Colonic mucosa (tissue), 4 donors: Measurements from ENCODE around the gene TIMM23. TPM values are rescaled to one million over a fixed set of nuclear protein-coding genes. Genes with fewer than 3 reads are reported as not detected.

Experiments used
- DNase-seq: peaks from one replicate; pipeline ENCODE4 v3.0.0-alpha.2; 2020
- H3K27ac ChIP-seq: fragments of 200-600 bp; one replicate; pipeline ENCODE4 v1.8.0; 2021
- H3K27me3 ChIP-seq: fragments of 200-600 bp; one replicate; pipeline ENCODE4 v1.8.0; 2021
- H3K36me3 ChIP-seq: fragments of 200-600 bp; one replicate; pipeline ENCODE4 v1.8.0; 2021
- H3K4me1 ChIP-seq: fragments of 200-600 bp; one replicate; pipeline ENCODE4 v1.8.0; 2021; ENCODE audit warnings: mild to moderate bottlenecking
- H3K4me3 ChIP-seq: fragments of 200-600 bp; one replicate; pipeline ENCODE4 v1.8.0; 2021
- H3K9ac ChIP-seq, 2 donors: one replicate each; pipeline ENCODE4 v1.7.0; 2013; ENCODE audit warnings: control low read depth in 2 of 2, low read depth in 2 of 2, low read length in 2 of 2
- H3K9me3 ChIP-seq: fragments of 200-600 bp; one replicate; pipeline ENCODE4 v1.8.0; 2021
- CTCF ChIP-seq: fragments of 200-600 bp; IDR thresholded peaks from one replicate; pipeline ENCODE4 v1.8.0; 2022; ENCODE audit warnings: antibody characterized with exemption, mild to moderate bottlenecking
- intact Hi-C: fragments of 100-400 bp; cut with DNase I; formaldehyde crosslinking; loops from one replicate; pipeline ENCODE4 v1.14.1; 2022
- total RNA-seq, 2 donors: library from RNA; stranded (reverse); fragmentation: NEBNext Ultra II Directional in 1 of 2; extraction: Animal tissue kit (Norgen Biotek cat#: 25700) in 1 of 2; gene quantifications; one replicate each; pipeline ENCODE4 v1.2.1, GENCODE V29; 2021
- donor health status: healthy.
- donor health status: DM: no; HTN: no; CAD: no.
- donor health status: DM: no; HTN: no; CAD: no.

The TIMM23 gene
- total RNA-seq, 2 donors from 2014 or later, result 42.8 to 73.1 TPM

- Histone ChIP-seq H3K4me1 (no peaks in the 10 kb centered on the region), H3K4me3 (no peak overlapping the region), H3K27ac (no peak overlapping the region), H3K9ac (no peak overlapping the region), H3K36me3 (no peaks in the 10 kb centered on the region), H3K9me3 (no peaks in the 10 kb centered on the region), H3K27me3 (no peaks in the 10 kb centered on the region)
- no peak for TF ChIP-seq CTCF
- no peak for DNase-seq
- intact Hi-C loops, result no loop called here
Observed at GRCh38 chr10:46050941-46051623, 78.8 kb downstream of the TIMM23 start.

DNA sequence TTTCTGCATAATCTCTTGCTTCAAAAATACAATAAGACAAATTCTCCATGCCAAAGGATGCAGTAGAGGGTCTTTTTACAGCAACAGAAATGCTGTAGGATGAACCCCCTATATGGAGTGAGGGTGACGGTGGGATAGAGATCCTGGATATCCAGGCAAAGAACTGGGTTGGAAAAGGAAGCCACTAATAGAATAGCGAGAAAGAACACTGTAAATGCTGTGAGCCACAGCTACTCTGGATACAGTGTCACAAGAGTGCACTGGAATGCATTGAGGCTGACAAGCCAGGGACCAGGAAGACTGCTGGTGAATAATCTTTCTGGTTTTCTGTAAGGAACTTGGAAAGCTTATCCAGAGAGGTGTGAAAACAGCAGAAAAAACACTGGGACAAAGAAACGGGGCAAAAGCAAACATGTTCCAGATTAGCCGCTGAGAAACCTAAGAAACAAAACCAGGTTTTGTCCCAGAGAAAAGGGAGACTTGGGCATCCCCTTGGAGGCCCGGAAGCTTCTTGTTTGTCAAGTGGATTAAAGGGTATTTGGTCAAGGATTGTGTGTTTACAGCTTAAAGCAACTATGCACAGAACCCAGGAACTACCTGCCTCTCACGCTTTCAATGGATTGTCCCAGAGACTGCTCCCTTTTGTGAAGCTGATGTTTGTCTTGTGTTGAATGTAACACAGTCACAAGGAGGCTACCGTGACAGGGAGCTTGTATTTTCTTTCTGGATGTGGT, 79.9 kb downstream of the TIMM23 start:
- Histone ChIP-seq H3K27me3 (no peaks in the 10 kb centered on the region), H3K9ac (no peak overlapping the region), H3K27ac (no peak overlapping the region), H3K36me3 (no peaks in the 10 kb centered on the region), H3K9me3 (no peaks in the 10 kb centered on the region), H3K4me3 (no peak overlapping the region), H3K4me1 (no peaks in the 10 kb centered on the region)
- intact Hi-C loops, result no loop called here
- no peak for DNase-seq
- no peak for TF ChIP-seq CTCF

DNA sequence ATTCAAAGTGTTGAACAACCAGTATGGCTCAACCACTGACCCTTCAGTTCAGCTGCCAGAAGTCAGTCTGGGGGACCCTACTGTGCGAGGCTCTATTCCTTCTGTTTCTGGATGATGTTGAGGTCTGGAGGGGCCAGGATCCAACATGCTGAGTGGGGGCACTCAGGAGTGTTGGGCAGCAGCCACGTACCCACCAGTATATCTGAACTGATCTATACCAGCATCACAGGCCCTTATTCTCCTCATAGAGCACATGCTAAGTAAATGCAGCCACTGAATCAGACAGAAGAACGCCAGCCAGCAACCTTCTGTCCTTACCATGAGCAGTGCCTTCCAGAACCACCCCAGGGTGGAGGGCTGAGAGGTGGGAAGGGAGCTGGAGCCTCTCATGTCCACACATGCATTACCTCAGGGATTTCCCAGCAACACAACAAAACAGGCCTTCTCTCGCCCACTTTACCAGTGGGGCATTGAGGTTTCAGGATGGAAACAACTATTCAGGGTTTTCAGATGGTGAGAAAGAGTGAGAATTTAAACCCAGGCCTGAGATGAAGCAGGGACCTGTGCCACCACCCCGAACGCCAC, 80.6 kb downstream of the TIMM23 start:
- intact Hi-C loops, result no loop called here
- DNase-seq, result no peak
- Histone ChIP-seq H3K4me1 (no peaks in the 10 kb centered on the region), H3K9ac (no peak overlapping the region), H3K4me3 (no peak overlapping the region), H3K36me3 (no peaks in the 10 kb centered on the region), H3K27ac (no peak overlapping the region), H3K27me3 (no peaks in the 10 kb centered on the region), H3K9me3 (no peaks in the 10 kb centered on the region)
- no peak for TF ChIP-seq CTCF

Other genes with a start within 250 kb of the TIMM23 start
- gene WASHC2C, start 245.2 kb upstream of the TIMM23 start, total RNA-seq, result 10 to 100 TPM; 41.2 to 68.5 TPM
- gene AGAP4, start 125.0 kb upstream of the TIMM23 start, total RNA-seq, result 10 to 100 TPM; 12.4 to 15.5 TPM
- 100 to 1,000 TPM; 132 to 192 TPM for gene NCOA4, start 58.1 kb downstream of the TIMM23 start, total RNA-seq
- gene MSMB, start 73.8 kb downstream of the TIMM23 start, total RNA-seq, result not detected